ACHN (cell line): ENCODE measurements around the gene MINK1.
"Not testable (repeated sequence)": the region's sequence is repeated elsewhere in the genome, so short reads cannot be mapped to it uniquely, and the experiment has no call there.

ENCODE experiments used
- DNase-seq: peaks from one replicate; pipeline ENCODE4 v3.0.0-alpha.2; 2015
- in situ Hi-C: cut with HindIII; loops from 2 replicates; pipeline ENCODE4 v1.10.0; 2017; ENCODE audit warnings: low sequenced_read_pairs, low pct_ligation_motif_present, low pct_unique_long_range_greater_than_20kb

MINK1 gene

DNA sequence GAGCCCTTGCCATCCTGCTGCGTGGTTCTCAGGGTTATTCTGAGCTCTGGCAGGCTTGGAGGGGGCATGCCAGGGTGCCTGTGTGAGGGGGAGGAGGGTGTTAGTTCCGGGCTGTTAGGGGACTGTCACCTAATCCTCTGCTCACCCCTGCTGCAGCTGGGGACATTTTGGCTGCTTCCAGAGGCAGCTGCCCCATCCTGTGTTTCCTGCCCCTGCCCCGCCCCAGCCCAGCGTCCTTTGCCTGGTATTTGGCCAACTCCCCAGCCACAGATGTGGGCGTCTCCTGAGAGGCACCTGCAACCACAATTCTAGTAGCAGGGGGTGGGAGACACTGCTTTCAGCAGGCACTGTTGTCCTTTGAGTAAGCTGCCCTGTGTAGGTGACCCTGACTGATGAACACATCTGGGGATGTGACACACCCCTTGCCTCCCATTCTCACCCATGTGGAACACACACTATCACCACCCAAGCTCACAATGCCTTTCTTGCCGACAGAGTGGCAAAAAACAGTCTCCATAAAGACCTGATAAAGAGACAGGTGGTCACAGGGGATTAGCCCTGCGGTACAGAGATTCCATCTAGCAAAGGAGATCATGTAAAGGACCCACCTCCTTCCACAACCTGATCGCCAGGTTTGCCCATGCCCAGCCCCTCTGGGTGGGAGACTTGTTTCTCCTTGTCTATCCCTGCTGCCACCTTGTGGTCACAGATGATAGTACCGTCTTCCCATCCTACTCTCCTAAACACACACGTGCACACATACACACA is 70.1 kb downstream of the MINK1 start, which contains the start of gene CHRNE:
Gene CHRNE (minus strand): TSS at position 48 of the 768 bp plus-strand sequence. CDS start 35 bp downstream, at position 13.
- in situ Hi-C loops: no loop called here
- DNase-seq: peak; percentile 76

DNA sequence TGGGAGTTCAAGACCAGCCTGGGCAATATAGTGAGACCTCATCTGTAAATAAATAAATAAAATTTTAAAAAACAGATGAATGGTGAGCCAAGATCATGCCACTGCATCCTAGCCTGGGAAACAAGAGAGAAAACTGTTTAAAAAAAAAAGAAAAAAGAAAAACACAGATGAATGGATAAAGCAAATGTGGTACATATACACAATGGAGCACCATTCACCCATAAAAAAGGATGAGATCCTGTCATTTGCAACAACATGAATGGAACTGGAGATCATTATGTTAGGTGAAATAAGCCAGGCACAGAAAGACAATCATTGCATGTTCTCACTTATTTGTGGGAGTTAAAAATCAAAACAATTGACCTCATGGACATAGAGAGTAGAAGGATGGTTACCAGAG is 73.5 kb downstream of the MINK1 start:
- DNase-seq, in situ Hi-C loops: not testable (repeated sequence)

DNA sequence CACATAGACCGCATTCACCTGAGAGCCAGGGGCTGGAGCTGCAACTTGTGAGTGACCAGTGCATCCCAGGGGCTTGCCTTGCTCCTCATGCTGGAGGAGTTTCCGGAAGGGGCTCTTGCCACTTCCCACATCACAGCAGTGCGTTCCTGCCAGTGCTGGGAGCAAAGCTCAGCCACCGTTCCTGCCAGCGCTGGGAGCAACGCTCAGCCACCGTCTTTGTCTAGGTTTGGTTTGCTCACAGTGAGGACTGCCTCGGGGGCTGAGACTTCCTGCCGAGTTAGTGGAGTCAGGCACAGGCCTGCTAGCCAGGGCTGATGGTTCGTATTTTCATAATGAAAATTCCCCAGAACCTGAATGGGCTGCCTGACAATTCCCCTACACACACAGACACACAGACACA is 75.2 kb downstream of the MINK1 start:
- no peak for DNase-seq
- in situ Hi-C loops: no loop called here

DNA sequence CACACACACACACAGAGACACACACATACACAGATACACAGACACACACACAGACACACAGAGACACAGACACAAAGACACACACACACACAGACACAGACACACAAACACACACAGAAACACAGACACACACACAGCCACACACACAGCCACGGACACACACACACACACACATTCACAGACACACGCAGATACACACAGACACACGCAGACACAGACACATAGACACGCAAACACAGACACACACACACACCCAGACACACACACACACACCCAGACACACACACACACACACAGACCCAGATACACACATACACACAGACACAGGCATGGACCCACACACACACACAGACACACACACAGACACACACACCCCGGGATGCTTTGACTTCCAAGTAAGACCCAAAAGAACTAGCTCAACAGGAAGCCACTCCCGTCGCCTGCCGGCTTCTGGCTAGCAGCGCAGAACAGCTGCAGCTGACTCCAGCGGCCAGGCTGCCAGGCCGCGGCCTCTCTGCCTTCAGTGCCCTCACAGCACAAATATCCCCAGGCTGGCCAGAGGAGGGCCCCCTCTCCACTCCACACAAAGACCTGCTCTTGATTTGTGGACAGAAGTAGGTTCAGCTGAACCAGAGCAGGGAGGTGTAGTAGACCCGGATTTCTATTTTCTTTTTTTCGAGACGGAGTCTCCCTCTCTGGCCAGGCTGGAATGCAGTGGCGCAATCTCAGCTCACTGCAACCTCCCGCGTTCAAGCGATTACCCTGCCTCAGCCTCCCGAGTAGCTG is 75.8 kb downstream of the MINK1 start:
- peak; percentile 87 for DNase-seq
- in situ Hi-C loops: no loop called here

DNA sequence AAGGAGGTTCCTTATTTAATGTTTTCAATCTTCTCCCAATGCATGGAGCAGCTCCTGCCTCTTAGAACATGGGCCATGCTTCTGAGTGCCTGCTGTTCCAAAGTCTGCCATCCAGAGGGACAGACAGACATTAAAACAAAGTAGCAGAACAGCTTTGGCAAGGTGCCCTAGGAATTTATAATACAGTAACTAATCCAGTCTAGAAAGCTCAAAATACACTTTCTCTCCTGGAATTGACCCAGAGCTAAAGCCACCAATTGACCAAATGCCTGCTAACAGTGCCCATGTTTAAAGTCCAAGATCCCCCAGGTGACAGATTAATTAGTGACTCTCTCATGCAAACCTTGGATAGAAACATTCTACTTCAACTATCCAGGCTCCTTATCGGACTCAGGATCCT is 80.9 kb downstream of the MINK1 start:
- DNase-seq: peak; percentile 20
- in situ Hi-C loops: no loop called here

DNA sequence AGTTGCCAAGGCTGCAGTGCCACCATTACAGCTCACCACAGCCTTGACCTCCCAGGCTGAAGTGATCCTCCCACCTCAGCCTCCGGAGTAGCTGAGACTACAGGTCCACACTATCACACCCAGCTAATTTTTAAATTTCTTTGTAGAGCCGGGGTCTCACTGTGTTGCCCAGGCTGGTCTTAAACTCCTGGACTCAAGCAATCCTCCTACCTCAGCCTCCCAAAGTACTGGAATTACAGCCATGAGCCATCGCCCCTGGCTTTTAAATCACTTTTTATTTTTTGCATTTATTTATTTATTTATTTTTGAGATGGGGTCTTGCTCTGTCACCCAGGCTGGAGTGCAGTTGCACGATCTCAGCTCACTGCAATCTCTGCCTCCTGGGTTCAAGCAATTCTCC is 81.4 kb downstream of the MINK1 start:
- in situ Hi-C loops, DNase-seq: not testable (repeated sequence)

DNA sequence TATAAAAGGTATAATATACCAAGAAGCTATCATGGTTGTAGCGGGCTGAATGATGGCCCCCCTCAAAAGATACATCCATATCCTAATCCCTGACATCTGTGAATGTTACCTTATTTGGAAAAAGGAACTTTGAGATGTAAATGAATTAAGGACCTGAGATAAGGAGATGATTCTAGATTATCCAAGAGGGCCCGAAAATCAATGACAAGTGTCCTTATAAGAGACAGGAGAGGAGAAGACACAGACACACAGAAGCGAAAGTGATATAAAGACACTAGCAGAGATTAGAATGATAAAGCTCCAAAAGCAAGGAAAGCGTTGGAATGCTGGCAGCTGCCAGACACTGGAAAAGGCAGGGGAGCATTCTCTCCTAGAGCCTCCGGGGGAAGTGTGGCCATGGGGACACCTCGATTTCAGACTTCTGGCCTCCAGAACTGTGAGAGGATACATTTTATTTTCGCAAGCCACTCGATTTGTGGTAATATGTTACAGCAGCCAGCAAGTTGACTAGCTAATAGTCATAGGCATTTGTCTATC is 86.4 kb downstream of the MINK1 start:
- in situ Hi-C loops: no loop called here

DNA sequence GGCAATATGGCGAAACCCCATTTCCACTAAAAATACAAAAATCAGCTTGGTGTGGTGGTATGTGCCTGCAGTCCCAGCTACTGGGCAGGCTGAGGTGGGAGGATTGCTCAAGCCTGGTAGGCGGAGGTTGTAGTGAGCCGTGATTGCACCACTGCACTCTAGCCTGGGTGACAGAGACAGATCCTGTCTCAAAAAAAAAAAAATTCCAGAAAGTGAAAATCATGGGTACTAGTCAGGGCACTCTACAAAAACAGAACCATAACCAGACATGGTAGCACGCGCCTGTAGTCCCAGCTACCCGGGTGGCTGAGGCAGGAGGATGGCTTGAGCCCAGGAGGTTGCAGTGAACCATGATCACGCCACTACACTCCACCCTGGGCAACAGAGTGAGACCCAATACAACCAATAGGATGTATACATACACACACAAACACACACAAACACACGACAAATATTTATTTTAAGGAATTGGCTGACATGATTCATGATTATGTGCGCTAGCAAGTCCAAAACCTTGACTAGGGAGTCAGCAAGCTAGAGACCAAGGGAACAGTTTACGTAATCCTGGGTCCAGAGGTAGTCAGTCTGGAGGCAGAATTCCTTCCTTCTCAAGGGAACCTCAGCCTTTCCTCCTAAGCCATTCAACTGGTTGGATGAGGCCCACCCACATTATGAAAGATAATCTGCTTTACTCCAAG is 87.4 kb downstream of the MINK1 start:
- in situ Hi-C loops: no loop called here
- DNase-seq: no peak

More for the DNA sequence above, 86.4 kb downstream of the MINK1 start:
- no peak for DNase-seq

DNA sequence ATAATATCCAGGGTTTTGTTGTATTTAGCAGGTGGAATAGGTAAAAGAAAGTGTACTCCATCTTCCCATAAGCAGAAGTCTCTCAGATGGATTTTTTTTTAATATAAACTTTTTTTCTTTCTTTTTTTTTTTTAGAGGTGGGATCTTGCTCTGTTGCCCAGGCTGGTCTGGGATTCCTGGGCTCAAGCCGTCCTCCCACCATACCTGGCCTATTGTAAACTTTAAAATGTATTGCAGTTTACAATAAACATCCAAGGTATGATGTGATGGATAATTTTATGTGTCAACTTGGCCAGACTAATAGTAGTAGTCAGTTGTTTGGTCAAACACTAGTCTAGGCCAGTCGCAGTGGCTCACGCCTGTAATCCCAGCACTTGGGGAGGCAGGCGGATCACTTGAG is 88.2 kb downstream of the MINK1 start:
- DNase-seq: no peak
- in situ Hi-C loops: no loop called here

DNA sequence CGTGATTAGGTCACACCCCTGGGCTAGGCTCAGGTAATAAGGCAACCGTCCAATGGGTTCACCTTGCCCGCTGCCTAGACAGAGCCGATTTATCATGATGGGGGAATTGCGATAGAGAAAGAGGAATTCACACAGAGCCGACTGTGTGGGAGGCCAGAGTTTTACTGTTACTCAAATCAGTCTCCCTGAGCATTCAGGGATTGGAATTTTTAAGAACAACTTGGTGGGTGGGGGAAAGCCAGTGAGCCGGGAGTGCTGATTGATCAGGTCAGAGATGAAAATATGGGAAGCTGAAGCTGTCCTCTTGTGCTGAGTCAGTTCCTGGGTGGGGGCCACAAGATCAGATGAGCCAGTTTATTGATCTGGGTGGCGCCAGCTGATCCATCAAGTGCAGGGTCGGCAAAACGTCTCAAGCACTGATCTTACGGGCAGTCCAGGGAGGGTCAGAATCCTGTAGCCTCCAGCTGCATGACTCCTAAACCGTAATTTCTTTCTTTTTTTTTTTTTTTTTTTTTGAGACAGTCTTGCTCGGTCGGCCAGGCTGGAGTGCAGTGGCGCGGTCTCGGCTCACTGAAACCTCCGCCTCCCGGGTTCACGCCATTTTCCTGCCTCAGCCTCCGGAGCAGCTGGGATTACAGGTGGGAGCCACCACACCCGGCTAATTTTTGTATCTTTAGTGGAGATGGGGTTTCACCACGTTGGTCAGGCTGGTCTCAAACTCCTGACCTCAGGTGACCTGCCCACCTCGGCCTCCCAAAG is 93.6 kb downstream of the MINK1 start:
- DNase-seq, in situ Hi-C loops: not testable (repeated sequence)

- DNase-seq: no peak
- in situ Hi-C loops: no loop called here
These were observed 95.7 kb downstream of the MINK1 start for GRCh38 chr17:4928881-4929280.

DNA sequence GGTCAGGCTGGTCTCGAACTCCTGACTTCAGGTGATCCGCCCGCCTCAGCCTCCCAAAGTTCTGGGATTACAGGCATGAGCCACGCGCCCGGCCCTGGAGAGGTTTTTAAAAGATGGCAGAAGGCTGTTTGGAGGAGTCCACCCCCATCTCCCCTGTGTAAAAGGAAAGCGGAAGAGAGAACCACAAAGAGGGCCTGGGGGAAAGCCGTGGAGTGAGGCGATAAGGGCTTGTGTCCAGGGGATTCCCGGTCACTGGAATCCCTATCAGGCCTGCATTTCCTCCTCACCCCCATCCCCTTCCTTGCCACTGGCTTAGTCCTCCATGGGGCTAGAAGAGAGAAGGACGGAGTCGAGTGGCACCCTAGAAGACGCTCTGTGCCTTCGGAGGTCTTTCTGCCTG is 98.8 kb downstream of the MINK1 start, which contains the start of gene GP1BA:
Gene GP1BA (plus strand): TSS at position 315 of the 400 bp plus-strand sequence. CDS start 328 bp downstream, outside the sequence.
- no peak for DNase-seq
- in situ Hi-C loops: no loop called here

GRCh38 chr17:4932756-4933155 is 99.6 kb downstream of the MINK1 start:
- DNase-seq: no peak
- in situ Hi-C loops: no loop called here

GRCh38 chr17:4933646-4934045 is 100.5 kb downstream of the MINK1 start:
- in situ Hi-C loops: no loop called here
- DNase-seq: no peak

- DNase-seq: peak; percentile 79
- in situ Hi-C loops: no loop called here
These were observed 101.2 kb downstream of the MINK1 start for GRCh38 chr17:4934173-4934979.

GRCh38 chr17:4935650-4936049 is 102.5 kb downstream of the MINK1 start:
- no peak for DNase-seq
- in situ Hi-C loops: no loop called here

DNA sequence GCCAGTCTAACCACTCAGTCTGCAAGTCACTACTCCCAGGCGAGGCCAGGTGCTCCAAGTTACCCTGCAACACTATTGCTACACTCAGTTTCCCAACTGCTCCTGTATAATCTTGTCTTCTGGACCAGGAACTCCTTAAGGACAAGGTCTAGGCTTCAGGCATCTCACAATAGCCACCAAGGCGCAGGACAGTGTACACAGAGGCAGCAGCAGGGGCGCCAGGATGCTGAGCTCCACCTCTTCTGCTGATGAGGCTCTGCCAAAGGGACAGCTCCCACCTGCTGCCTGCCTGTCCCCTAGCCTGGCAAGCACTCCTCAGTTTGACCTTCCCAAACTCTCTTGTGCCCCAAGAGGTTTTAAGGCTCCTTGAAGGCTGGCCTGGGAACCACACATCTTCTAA is 103.3 kb downstream of the MINK1 start:
- no peak for DNase-seq
- in situ Hi-C loops: no loop called here
